Testis (tissue), 2 donors: ENCODE measurements around the gene SHC4.

Experiments used
- POLR2A ChIP-seq: fragments of 450-650 bp; IDR thresholded peaks from one replicate; pipeline ENCODE4 v1.6.1; 2017; ENCODE audit warnings: antibody characterized with exemption, mild to moderate bottlenecking, moderate library complexity
- TF ChIP-seq, protein P1 (sequence below), 3 experiments: fragments of 450-650 bp in 2 of 3; fragments of 200-600 bp in 1 of 3; sonication (generic) in 1 of 3; IDR thresholded peaks; one replicate each; pipeline ENCODE4 v1.5.1; 2016 to 2019; ENCODE audit warnings: antibody characterized with exemption in 3 of 3, mild to moderate bottlenecking in 2 of 3, moderate library complexity in 1 of 3

DNA sequence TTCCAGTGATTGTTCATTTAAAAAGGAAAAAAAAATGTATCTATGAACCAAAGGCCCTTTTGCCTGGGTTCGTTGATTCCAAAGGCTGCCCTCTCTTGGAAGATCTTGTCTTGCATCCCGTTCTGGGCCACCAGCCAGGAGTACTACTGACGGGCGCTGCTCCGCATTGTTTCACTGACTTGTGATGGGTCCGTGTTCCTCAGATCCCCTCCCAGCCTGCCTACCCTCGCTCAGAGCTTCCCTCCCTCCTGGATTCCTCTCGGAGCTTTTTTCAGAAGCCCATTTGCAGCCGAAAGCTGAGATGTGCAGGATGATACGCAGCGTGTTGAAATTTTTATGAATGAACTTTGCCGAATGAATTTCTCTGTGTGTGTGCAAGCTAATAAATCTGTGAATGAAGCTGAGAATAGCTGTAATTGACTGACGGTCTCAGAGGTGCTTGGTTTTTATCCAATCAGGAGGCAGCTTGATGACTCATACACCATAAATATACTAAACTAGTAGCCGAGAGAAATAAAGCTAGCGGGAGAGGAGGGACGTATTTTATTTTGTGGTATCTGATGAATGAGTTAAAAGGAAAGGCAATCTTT, at the start of gene SHC4:
- TF ChIP-seq, protein P1, sequence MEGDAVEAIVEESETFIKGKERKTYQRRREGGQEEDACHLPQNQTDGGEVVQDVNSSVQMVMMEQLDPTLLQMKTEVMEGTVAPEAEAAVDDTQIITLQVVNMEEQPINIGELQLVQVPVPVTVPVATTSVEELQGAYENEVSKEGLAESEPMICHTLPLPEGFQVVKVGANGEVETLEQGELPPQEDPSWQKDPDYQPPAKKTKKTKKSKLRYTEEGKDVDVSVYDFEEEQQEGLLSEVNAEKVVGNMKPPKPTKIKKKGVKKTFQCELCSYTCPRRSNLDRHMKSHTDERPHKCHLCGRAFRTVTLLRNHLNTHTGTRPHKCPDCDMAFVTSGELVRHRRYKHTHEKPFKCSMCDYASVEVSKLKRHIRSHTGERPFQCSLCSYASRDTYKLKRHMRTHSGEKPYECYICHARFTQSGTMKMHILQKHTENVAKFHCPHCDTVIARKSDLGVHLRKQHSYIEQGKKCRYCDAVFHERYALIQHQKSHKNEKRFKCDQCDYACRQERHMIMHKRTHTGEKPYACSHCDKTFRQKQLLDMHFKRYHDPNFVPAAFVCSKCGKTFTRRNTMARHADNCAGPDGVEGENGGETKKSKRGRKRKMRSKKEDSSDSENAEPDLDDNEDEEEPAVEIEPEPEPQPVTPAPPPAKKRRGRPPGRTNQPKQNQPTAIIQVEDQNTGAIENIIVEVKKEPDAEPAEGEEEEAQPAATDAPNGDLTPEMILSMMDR (IDR thresholded peaks at IDR 0.05) = peak in 1 of 3 experiments; percentile 16
- TF ChIP-seq POLR2A = no peak
